ENCODE data around the gene UNC119.

DNA sequence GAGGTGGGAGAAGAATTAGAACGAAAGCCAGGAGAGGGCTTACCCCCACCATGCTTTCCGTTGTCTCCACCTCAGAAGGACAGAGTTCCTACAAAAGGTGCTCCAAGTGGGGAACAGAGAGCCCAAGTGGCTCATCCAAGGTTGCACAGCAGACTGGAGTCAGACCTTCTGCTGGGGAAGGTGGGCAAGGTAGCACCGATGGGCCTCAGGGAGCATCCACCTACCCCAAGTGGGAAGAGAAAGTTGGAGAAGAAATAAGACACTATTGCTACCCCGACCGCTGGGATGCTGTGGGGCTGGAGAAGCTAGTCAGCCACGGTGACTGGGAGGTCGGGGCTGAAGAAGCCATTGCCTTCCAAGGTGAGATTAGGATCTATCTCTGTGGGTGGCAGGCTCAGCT lies 21.5 kb downstream of the UNC119 start:
- TF ChIP-seq CTCF (IDR thresholded peaks at IDR 0.05), result no peak
- TF ChIP-seq POLR2AphosphoS5 (IDR thresholded peaks at IDR 0.05), result no peak
- no peak for TF ChIP-seq POLR2A (IDR thresholded peaks at IDR 0.05)
